Coronary artery (tissue), 2 donors: ENCODE measurements around the gene FBXO42.
"Not testable (repeated sequence)": the region's sequence is repeated elsewhere in the genome, so short reads cannot be mapped to it uniquely, and the experiment has no call there.

Source experiments
- DNase-seq: peaks from one replicate; pipeline ENCODE4 v3.0.0-alpha.2; 2017; ENCODE audit warnings: low spot score
- H3K27ac ChIP-seq, 2 donors: fragments of 200-600 bp; sonication (generic); one replicate each; pipeline ENCODE4 v1.5.1; 2016 to 2019
- H3K4me3 ChIP-seq: fragments of 200-600 bp; sonication (generic); 2 replicates; pipeline ENCODE4 v1.5.1; 2016; ENCODE audit warnings: mild to moderate bottlenecking, moderate library complexity
- TF ChIP-seq, protein P1 (sequence below): fragments of 200-600 bp; sonication (generic); IDR thresholded peaks from one replicate; pipeline ENCODE4 v1.5.1; 2019; ENCODE audit warnings: antibody characterized with exemption

The FBXO42 gene

DNA sequence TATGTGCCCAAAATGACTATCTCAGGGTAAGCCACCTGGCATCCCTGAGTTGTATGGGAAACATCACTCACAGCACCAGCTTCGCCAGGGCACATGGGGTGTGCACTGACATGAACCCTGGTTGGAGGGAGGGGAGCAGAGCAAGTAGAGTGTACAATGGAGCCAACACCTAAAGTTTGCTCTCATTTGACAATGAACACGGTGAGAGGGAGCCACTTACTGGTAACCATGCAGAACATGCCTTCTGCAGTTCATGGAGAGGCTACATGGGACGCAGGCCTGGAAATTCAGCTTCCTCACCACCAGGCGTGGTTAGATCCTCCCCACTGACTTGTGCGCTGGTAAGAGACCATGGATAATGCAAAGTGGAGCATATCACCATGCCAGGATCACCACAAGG, 105.3 kb downstream of the FBXO42 start:
- no peak for DNase-seq
- H3K27ac ChIP-seq = peak overlapping the region; percentile 69 to 87
- no peak overlapping the region for H3K4me3 ChIP-seq
- TF ChIP-seq, protein P1, sequence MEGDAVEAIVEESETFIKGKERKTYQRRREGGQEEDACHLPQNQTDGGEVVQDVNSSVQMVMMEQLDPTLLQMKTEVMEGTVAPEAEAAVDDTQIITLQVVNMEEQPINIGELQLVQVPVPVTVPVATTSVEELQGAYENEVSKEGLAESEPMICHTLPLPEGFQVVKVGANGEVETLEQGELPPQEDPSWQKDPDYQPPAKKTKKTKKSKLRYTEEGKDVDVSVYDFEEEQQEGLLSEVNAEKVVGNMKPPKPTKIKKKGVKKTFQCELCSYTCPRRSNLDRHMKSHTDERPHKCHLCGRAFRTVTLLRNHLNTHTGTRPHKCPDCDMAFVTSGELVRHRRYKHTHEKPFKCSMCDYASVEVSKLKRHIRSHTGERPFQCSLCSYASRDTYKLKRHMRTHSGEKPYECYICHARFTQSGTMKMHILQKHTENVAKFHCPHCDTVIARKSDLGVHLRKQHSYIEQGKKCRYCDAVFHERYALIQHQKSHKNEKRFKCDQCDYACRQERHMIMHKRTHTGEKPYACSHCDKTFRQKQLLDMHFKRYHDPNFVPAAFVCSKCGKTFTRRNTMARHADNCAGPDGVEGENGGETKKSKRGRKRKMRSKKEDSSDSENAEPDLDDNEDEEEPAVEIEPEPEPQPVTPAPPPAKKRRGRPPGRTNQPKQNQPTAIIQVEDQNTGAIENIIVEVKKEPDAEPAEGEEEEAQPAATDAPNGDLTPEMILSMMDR = no peak

DNA sequence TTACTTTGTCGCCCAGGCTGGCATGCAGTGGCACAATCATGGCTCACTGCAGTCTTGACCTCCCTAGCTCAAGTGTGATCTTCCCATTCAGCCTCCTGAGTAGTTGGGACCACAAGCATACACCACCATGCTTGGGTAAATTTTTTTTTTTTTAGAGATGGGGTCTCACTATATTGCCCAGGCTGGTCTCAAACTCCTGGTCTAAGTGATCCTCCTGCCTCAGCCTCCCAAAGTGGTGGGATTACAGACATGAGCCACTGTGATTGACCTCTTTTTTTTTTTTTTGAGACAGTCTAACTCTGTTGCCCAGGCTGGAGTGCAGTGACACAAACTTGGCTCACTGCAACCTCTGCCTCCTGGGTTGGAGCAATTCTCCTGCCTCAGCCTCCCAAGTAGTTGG, 106.0 kb downstream of the FBXO42 start:
- H3K4me3 ChIP-seq, H3K27ac ChIP-seq, DNase-seq: not testable (repeated sequence)

DNA sequence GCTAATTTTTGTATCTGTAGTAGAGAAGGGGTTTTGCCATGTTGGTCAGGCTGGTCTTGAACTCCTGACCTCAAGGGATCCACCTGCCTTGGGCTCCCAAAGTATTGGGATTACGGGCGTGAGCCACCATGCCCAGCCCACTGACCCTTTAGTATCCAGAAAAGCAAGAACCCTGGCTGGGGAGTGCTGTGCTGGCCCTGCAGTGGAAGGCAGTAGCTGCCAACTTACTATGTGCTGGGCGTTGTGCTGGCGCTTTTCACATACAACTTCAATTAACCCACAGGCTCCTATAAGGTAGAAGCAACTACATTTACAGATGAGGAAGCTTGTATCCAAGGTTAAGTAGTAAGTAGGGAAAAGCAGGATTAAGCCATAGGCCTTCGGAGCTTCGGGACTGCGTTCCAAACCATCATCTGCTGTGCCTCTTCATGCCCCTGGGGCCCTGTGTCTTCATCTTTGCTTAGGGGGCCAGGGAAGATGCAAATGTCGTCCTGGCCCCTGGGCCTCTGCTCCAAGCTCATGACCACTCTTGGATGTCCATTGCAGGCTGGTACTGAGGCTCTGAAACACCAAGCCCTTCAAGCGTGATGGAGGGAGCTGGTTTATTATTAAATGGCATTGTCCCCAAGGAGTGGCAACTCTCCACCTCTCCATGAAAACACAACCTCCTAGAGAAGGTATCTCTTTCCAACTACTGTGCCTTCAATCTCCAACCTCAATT, 106.6 kb downstream of the FBXO42 start:
- H3K27ac ChIP-seq = peak overlapping the region in 1 of 2 donors; percentile 32

DNA sequence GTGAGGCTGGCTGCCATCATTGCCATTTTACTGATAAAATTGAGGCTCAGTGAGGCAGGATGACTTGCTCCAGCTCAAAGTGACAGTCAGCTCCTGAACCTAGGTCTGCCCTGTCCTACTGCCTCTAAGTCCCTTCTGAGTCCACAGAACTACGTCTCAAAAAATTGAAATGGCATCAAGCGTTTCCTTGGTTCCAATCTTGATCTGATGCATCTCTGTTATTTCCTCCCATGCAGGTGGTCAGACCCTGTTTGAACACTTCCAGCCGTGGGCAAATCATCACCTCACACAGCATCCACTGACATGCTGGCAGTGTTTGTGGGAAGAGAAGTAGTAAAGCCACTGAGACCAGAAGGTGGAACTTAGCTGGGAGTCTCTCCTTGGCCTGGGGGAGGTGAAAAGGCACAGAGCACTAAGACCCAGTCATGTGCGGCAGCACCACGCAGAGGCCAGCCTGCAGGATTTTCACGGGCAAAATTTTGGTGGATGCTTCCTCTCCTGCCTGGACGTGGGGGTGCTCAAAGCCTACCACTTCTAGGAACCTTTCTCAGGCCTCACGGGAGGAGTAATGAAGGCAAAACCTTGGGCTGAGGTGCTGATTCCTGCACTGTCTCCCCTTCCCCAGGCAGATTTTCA, 107.5 kb downstream of the FBXO42 start:
- no peak overlapping the region for H3K4me3 ChIP-seq
- H3K27ac ChIP-seq = peak overlapping the region; percentile 15 to 32
- no peak for DNase-seq
- TF ChIP-seq, protein P1 = no peak

More for the DNA sequence above, 106.6 kb downstream of the FBXO42 start:
- H3K4me3 ChIP-seq = no peak overlapping the region
- DNase-seq = no peak
- TF ChIP-seq, protein P1 = no peak

DNA sequence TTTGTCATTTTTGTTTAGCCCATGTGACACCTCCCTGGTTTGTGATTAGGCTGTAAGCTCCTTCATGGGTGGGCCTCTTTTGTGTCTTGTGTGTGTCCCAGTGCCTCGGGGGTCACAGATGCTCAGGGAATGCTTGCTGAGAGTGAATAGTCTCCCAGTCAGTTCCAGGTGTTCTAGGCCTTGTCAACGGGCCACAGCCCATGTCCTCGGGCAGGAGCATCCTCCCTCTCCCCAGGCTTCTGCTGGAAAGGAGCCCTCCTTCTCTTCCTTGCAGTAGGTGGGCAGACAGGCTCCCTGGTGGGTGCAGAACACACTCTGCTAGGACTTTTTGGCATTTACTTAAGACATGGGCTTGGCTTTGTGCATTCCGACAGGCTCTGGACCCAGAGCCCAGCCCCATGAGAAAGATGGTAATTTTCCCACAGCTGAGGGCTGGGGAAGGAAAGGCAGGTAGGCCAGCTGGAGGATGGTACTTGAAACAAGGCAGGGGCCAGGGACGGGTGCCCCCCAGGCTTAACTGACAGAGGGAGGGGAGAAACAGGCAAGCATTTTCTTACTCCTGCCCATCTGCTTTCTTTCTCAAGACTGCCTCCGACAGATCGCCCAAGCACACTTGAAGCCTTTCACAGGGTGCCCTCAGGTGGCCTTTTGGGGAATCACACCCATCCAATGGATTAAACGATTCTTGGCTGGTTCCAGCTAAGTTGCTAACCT, 108.2 kb downstream of the FBXO42 start:
- no peak for DNase-seq
- peak overlapping the region; percentile 15 to 47 for H3K27ac ChIP-seq
- TF ChIP-seq, protein P1 = peak; percentile 67
- peak overlapping the region; percentile 19 for H3K4me3 ChIP-seq

DNA sequence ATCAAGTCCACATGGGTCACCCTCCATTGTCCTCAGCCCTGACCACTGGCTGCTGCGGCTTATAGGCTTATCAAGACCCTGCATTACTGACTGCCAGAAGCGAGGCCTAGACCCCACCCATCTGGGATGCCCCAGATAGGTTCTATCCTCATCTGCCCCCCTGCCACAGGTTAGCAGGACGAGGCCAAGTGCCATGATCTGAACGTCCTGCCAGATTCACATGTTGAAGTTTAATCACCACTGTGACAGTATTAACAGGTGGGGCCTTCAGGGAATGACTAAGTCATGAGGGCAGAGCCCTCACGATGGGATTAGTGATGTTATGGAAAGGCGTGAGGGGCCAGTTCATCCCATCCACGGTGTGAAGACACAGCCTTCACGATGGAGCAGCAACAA, 109.1 kb downstream of the FBXO42 start:
- H3K27ac ChIP-seq = no peak overlapping the region
- DNase-seq = peak; percentile 41
- TF ChIP-seq, protein P1 = no peak
- no peak overlapping the region for H3K4me3 ChIP-seq

DNA sequence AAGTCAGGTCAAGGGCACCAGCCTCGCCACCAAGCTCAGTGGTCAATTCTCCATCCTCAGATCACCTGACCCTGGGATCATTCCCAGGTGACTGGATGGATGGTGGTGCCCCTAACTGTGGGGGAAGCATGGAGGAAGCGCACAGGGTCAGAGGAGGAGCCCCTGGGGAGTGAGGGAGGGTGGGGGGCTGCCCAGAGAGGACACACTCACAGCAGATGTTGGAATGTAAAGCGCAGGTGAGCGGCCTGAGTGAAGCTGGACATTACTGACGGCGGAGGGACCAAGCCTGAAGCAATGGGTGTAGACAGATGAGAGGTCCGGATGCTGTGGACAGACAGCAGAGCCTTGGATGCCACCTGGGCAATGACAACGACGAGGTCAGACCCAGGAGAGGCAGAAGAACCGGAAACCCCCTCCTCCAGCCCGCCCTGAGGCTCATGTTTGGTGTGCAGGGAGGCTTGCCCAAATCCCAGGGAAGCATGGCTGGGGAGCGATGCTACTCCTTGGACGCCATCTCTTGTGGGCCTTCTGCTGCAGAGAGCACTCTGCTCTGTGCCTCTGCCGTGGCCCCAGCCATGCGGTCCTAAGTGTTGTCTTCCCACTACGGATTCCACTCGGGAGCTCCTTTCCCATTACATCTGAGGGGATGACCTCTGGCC, 109.6 kb downstream of the FBXO42 start:
- DNase-seq = no peak
- Histone ChIP-seq H3K4me3 (no peak overlapping the region), H3K27ac (no peak overlapping the region)
- TF ChIP-seq, protein P1 = no peak
